Astrocyte of the spinal cord (primary cell): Measurements from ENCODE around the gene FBXW4.

ENCODE experiments used
- DNase-seq: peaks from one replicate; pipeline ENCODE4 v3.0.0; 2011; ENCODE audit warnings: low read depth, low spot score
- H3K4me3 ChIP-seq: 2 replicates; pipeline ENCODE4 v1.5.1; 2011; ENCODE audit warnings: low read depth, mild to moderate bottlenecking, low read length, moderate library complexity
- CTCF ChIP-seq: IDR thresholded peaks from 2 replicates; pipeline ENCODE4 v1.5.1; 2012; ENCODE audit warnings: low read depth, mild to moderate bottlenecking, low read length, inconsistent platforms
- in situ Hi-C: cut with HindIII; loops from 2 replicates; pipeline ENCODE4 v1.10.0; 2017; ENCODE audit warnings: low sequenced_read_pairs

FBXW4 gene

GRCh38 chr10:101567165-101568006 lies 127.6 kb downstream of the FBXW4 start:
- in situ Hi-C loops, result no loop called here
- no peak for DNase-seq
- no peak overlapping the region for H3K4me3 ChIP-seq
- TF ChIP-seq CTCF, result no peak

- in situ Hi-C loops, result no loop called here
- H3K4me3 ChIP-seq, result no peak overlapping the region
- no peak for TF ChIP-seq CTCF
- peak; percentile 28 for DNase-seq
These were observed 128.4 kb downstream of the FBXW4 start for GRCh38 chr10:101566333-101567164.

GRCh38 chr10:101565936-101566332 lies 129.0 kb downstream of the FBXW4 start:
- DNase-seq, result no peak
- TF ChIP-seq CTCF, result no peak
- no peak overlapping the region for H3K4me3 ChIP-seq
- in situ Hi-C loops, result no loop called here

- no peak for TF ChIP-seq CTCF
- in situ Hi-C loops, result no loop called here
- H3K4me3 ChIP-seq, result no peak overlapping the region
- DNase-seq, result no peak
These were observed 129.5 kb downstream of the FBXW4 start for GRCh38 chr10:101565370-101565900.

GRCh38 chr10:101564490-101564991 lies 130.4 kb downstream of the FBXW4 start:
- H3K4me3 ChIP-seq, result no peak overlapping the region
- no peak for DNase-seq
- in situ Hi-C loops, result no loop called here
- TF ChIP-seq CTCF, result no peak

- no peak for TF ChIP-seq CTCF
- H3K4me3 ChIP-seq, result no peak overlapping the region
- in situ Hi-C loops, result no loop called here
- DNase-seq, result no peak
These were observed 131.4 kb downstream of the FBXW4 start for GRCh38 chr10:101563497-101564040.
